Keratinocyte (primary cell): ENCODE measurements around the gene ATXN2. TPM values are rescaled to one million over a fixed set of nuclear protein-coding genes. Genes with fewer than 3 reads are reported as not detected.

Experiments used
- DNase-seq: peaks from one replicate; pipeline ENCODE4 v3.0.0-alpha.2; 2011; ENCODE audit warnings: low read depth, missing footprints, low spot score
- FAIRE-seq: peaks from 2 replicates; lab custom pipeline; 2011; peaks lifted over from hg19 to GRCh38; lab: Jason Lieb, UNC
- H2AFZ ChIP-seq: 2 replicates; pipeline ENCODE4 v1.6.0; 2012; ENCODE audit warnings: low read length, control low read depth, inconsistent platforms; ENCODE audit not compliant: control insufficient read depth
- H3K27ac ChIP-seq: 2 replicates; pipeline ENCODE4 v1.5.1; 2011; ENCODE audit warnings: low read length; ENCODE audit not compliant: control insufficient read depth, insufficient read depth
- H3K27me3 ChIP-seq: 3 replicates; pipeline ENCODE4 v1.6.0; 2011; ENCODE audit warnings: low read length; ENCODE audit not compliant: control insufficient read depth, insufficient read depth; ENCODE audit errors: extremely low read depth
- H3K36me3 ChIP-seq, 2 experiments: 2 replicates in 1 of 2; 3 replicates in 1 of 2; pipeline ENCODE4 v1.5.1; 2011; ENCODE audit warnings: low read length in 2 of 2, mild to moderate bottlenecking in 1 of 2; ENCODE audit not compliant: control insufficient read depth in 2 of 2, insufficient read depth in 2 of 2; ENCODE audit errors: extremely low read depth in 1 of 2
- H3K4me1 ChIP-seq: 3 replicates; pipeline ENCODE4 v1.5.1; 2011; ENCODE audit warnings: low read length; ENCODE audit not compliant: control insufficient read depth, insufficient read depth; ENCODE audit errors: extremely low read depth
- H3K4me2 ChIP-seq: 3 replicates; pipeline ENCODE4 v1.6.0; 2011; ENCODE audit warnings: low read depth, low read length; ENCODE audit not compliant: control insufficient read depth, insufficient read depth; ENCODE audit errors: extremely low read depth
- H3K4me3 ChIP-seq, 3 experiments: fragments of 200-600 bp in 1 of 3; sonication (generic) in 1 of 3; 2 replicates in 2 of 3; 3 replicates in 1 of 3; pipeline ENCODE4 v1.5.1; 2011 to 2016; ENCODE audit warnings: low read length in 3 of 3, mild to moderate bottlenecking in 3 of 3, control low read depth in 2 of 3, inconsistent platforms in 1 of 3, low read depth in 1 of 3, mixed read lengths in 1 of 3, mixed run types in 1 of 3, moderate library complexity in 1 of 3; ENCODE audit not compliant: control insufficient read depth in 2 of 3, insufficient read depth in 2 of 3; ENCODE audit errors: extremely low read depth in 1 of 3
- H3K79me2 ChIP-seq: 2 replicates; pipeline ENCODE4 v1.6.0; 2012; ENCODE audit warnings: low read length; ENCODE audit not compliant: control insufficient read depth, insufficient read depth
- H3K9ac ChIP-seq: 3 replicates; pipeline ENCODE4 v1.6.0; 2011; ENCODE audit warnings: low read length; ENCODE audit not compliant: control insufficient read depth, insufficient read depth; ENCODE audit errors: extremely low read depth
- H3K9me1 ChIP-seq: 3 replicates; pipeline ENCODE4 v1.6.0; 2011; ENCODE audit warnings: low read length; ENCODE audit not compliant: control insufficient read depth, insufficient read depth; ENCODE audit errors: extremely low read depth
- H3K9me3 ChIP-seq: 2 replicates; pipeline ENCODE4 v1.5.1; 2012; ENCODE audit warnings: low read depth, low read length; ENCODE audit not compliant: control insufficient read depth
- H4K20me1 ChIP-seq: 3 replicates; pipeline ENCODE4 v1.6.0; 2011; ENCODE audit warnings: low read length; ENCODE audit not compliant: control insufficient read depth, insufficient read depth; ENCODE audit errors: extremely low read depth
- CTCF ChIP-seq, 3 experiments: IDR thresholded peaks in 1 of 3; conservative IDR thresholded peaks in 1 of 3; optimal IDR thresholded peaks in 1 of 3; 2 replicates in 2 of 3; 3 replicates in 1 of 3; pipeline versions ENCODE3 to v1.5.1; 2011; ENCODE audit warnings: low read length in 3 of 3, mild to moderate bottlenecking in 3 of 3, moderate library complexity in 2 of 3, control low read depth in 1 of 3, inconsistent platforms in 1 of 3; ENCODE audit not compliant: insufficient read depth in 2 of 3; ENCODE audit errors: extremely low read depth in 1 of 3
- EZH2 ChIP-seq: IDR thresholded peaks from one replicate; pipeline ENCODE4 v1.6.1; 2012; ENCODE audit warnings: inconsistent platforms, mild to moderate bottlenecking, low read length, moderate library complexity
- dilution Hi-C: fragments of 300-500 bp; cut with MboI; formaldehyde crosslinking; loops from one replicate; pipeline ENCODE4 v1.7.0; 2020; ENCODE audit warnings: low sequenced_read_pairs; ENCODE audit not compliant: extremely low pct_ligation_motif_present
- polyA plus RNA-seq, 5 experiments: library from polyadenylated mRNA; depleted of rRNA in 3 of 5; stranded (reverse) in 3 of 5; stranded (forward) in 1 of 5; unstranded in 1 of 5; fragments of >200 nt; gene quantifications; 1 replicate in 1 of 5; 2 replicates in 3 of 5; 3 replicates in 1 of 5; pipeline versions ENCODE4 v1.2.1 to v1.2.3, GENCODE V29; 2011 to 2012; ENCODE audit warnings: missing spikeins in 2 of 5, low read depth in 1 of 5, low replicate concordance in 1 of 5

Gene ATXN2
- polyA plus RNA-seq, 1 donor (not counting 4 experiments of a cell fraction or from before 2014, with no cell fraction given) = 19.6 TPM

GRCh38 chr12:111409403-111409779 is 189.7 kb downstream of the ATXN2 start:
- Histone ChIP-seq H3K36me3 (peaks cover 0 to 11% of the 10 kb centered on the region in 2 experiments), H3K4me3 (no peak overlapping the region), H3K27ac (no peak overlapping the region), H3K4me2 (peak overlapping the region; percentile 67), H3K27me3 (no peaks in the 10 kb centered on the region), H4K20me1 (peaks cover 11% of the 10 kb centered on the region), H3K9me1 (peaks cover 4% of the 10 kb centered on the region), H3K4me1 (peaks cover 41% of the 10 kb centered on the region), H3K79me2 (peaks cover 68% of the 10 kb centered on the region), H3K9ac (no peak overlapping the region), H2AFZ (no peak overlapping the region), H3K9me3 (no peaks in the 10 kb centered on the region)
- FAIRE-seq (no peak), DNase-seq (no peak)
- TF ChIP-seq EZH2 = no peak
- TF ChIP-seq CTCF (optimal IDR thresholded peaks at IDR 0.05 in 1 of 3, IDR thresholded peaks at IDR 0.05 in 1 of 3, conservative IDR thresholded peaks at IDR 0.05 in 1 of 3; ENCODE audit: extremely low read depth in 1 of 3, insufficient read depth in 2 of 3, low read length in 3 of 3) = no peak
- dilution Hi-C loops = no loop called here

GRCh38 chr12:111408686-111409402 is 190.3 kb downstream of the ATXN2 start:
- no peak for TF ChIP-seq EZH2
- TF ChIP-seq CTCF (optimal IDR thresholded peaks at IDR 0.05 in 1 of 3, IDR thresholded peaks at IDR 0.05 in 1 of 3, conservative IDR thresholded peaks at IDR 0.05 in 1 of 3; ENCODE audit: extremely low read depth in 1 of 3, insufficient read depth in 2 of 3, low read length in 3 of 3) = no peak
- peaks cover 4% of the 10 kb centered on the region for H3K9me1 ChIP-seq
- H3K79me2 ChIP-seq = peaks cover 63% of the 10 kb centered on the region
- no peak for FAIRE-seq
- H3K4me1 ChIP-seq = peaks cover 39% of the 10 kb centered on the region
- no peaks in the 10 kb centered on the region for H3K9me3 ChIP-seq
- no peak overlapping the region for H3K9ac ChIP-seq
- H3K27ac ChIP-seq = no peak overlapping the region
- H2AFZ ChIP-seq = no peak overlapping the region
- H3K36me3 ChIP-seq = peaks cover 0 to 11% of the 10 kb centered on the region in 2 experiments
- H3K27me3 ChIP-seq = no peaks in the 10 kb centered on the region
- no peak for DNase-seq
- H3K4me3 ChIP-seq = peak overlapping the region in 1 of 3 experiments; percentile 25
- H3K4me2 ChIP-seq = peak overlapping the region; percentile 67
- dilution Hi-C loops = no loop called here
- peaks cover 11% of the 10 kb centered on the region for H4K20me1 ChIP-seq
